Activated CD8-positive, alpha-beta memory T cell treated with anti-CD3 and anti-CD28 coated beads for 1 hour (primary cell): ENCODE results near the gene OR10S1.
"Not testable (repeated sequence)": the region's sequence is repeated elsewhere in the genome, so short reads cannot be mapped to it uniquely, and the experiment has no call there.

Experiments
- DNase-seq, 2 donors: peaks; one replicate each; pipeline ENCODE4 v3.0.0-alpha.2; 2020; ENCODE audit warnings: low read depth in 1 of 2; ENCODE audit errors: extremely low read depth in 1 of 2

Gene OR10S1, protein sequence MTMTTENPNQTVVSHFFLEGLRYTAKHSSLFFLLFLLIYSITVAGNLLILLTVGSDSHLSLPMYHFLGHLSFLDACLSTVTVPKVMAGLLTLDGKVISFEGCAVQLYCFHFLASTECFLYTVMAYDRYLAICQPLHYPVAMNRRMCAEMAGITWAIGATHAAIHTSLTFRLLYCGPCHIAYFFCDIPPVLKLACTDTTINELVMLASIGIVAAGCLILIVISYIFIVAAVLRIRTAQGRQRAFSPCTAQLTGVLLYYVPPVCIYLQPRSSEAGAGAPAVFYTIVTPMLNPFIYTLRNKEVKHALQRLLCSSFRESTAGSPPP

GRCh38 chr11:123977731-123978347 is at the start of gene OR10S1:
OR10S1 (minus strand) TSS chr11:123977781; CDS start chr11:123977664, 117 bp downstream.
- DNase-seq, result no peak

DNA sequence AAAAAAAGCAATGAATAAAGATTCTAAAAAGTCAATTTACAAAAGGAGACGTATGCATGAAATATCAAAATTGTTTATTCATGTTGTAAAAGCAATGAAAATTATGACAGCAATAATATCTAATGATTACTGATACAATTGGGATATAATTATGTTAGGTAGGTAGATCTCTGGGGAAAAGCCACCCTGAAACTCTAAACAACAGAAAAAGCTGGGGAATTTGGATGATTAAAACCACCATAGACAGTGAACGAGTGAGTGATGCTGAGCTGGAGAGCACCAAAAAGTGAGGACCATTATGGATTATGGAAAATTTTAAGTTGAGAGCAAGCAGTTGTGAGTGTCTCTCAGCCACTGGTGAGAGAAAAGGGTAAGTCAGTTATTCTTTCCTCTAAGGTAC is 48.9 kb upstream of the OR10S1 start, which contains the start of gene OR10G8:
OR10G8 (plus strand) TSS at position 301 of the 400 bp plus-strand sequence. CDS start 2,825 bp downstream, outside the sequence.
- DNase-seq, result no peak

GRCh38 chr11:124015837-124016236 is 38.3 kb upstream of the OR10S1 start:
- not testable (repeated sequence) for DNase-seq

- DNase-seq, result no peak
These were observed 35.1 kb upstream of the OR10S1 start, which contains the start of gene OR10G4 for GRCh38 chr11:124012697-124013096. OR10G4 (plus strand) TSS chr11:124012997; CDS start chr11:124015575, 2,578 bp downstream.

DNA sequence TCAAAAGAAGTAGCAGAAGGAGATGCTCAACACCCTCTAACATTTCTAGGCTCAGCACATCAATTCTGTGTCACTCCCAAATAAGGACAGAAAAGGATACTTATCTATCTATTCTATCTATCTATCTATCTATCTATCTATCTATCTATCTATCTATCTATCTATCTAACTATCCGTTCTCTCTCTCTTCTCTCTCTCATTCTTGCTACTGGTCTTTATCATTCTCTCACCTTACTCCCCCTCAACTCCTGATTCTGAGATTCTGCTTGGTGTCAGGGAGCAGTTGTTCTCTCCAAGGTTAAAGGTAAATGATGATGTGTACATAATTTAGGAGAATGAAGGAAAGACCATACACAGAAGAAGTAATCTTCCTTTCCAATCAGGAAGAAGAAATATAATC is 17.5 kb upstream of the OR10S1 start, which contains the start of gene OR10G6:
OR10G6 (minus strand) TSS at position 43 of the 400 bp plus-strand sequence; CDS start at position 43, 0 bp downstream.
- no peak for DNase-seq

DNA sequence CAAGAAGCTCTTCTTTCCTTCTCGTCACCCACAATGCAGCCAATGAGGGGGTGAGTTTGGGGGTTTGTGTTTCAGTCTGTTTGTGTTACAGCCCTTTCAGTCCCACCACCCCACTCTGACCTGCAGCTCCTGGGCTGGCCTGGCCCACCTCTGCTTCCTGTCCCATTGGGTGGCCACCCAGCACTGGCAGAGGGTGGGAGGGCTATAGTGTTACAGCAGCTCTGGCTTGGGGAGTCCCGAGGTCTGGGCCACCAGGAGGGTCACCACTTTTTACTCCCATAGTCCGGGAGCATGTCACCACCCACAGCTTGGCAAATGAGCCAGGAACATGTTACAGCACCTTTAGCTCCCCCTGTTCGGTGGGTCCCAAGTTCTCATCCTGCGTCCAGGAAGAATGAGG is 1.7 kb upstream of the OR10S1 start:
- no peak for DNase-seq

DNA sequence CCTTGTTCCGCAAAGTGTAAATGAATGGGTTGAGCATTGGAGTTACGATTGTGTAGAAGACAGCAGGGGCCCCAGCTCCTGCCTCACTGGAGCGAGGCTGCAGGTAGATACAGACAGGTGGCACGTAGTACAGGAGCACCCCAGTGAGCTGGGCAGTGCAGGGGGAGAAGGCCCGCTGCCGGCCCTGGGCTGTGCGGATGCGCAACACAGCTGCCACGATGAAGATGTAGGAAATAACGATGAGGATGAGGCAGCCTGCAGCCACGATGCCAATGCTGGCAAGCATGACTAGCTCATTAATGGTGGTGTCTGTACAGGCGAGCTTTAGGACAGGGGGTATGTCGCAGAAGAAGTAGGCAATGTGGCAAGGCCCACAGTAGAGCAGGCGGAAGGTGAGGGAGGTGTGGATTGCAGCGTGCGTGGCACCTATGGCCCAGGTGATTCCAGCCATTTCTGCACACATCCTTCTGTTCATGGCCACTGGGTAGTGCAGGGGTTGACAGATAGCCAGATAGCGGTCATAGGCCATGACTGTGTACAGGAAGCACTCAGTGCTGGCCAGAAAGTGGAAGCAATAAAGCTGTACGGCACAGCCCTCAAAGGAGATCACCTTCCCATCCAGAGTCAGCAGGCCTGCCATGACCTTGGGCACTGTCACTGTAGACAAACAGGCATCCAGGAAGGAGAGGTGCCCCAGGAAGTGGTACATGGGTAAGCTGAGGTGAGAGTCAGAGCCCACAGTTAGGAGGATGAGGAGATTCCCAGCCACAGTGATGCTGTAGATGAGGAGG is 616 bp downstream of the OR10S1 start:
- no peak for DNase-seq

GRCh38 chr11:123973816-123974215 is 3.8 kb downstream of the OR10S1 start:
- no peak for DNase-seq

DNA sequence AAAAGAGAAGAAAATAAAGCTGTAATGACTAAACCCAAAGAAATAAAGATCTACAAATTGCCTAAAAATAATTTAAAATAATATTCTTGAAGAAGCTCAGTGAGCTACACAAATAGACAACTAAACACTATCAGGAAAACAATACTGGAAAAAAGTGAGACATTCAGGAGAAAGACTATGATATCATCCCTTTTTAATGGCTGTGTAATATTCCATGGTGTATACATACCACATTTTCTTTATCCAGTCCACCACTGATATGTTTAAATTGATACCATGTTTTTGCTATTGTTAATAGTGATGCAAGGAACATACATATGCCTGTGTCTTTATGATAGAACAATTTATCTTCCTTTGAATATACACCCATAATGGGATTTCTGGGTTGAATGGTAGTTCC is 20.8 kb downstream of the OR10S1 start:
- DNase-seq, result no peak

DNA sequence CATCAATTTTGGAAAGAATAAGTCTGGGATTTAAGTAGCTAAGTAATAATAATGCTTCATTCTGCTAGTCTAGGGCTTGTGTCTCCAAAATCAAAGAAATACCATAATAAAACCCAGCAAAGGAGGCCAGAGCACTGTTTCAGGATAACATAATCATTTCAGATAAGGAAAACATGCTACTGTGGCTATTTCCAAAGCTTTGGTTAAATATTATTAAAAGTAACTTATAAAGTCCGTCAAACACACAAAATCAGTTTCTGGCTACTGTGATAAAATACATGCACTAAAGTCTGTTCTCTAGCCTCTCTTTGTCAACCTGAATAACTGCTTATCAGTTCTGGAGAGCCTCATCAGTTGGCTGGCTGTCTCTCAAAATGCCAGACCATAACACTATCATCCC is 32.4 kb downstream of the OR10S1 start:
- DNase-seq, result no peak

DNA sequence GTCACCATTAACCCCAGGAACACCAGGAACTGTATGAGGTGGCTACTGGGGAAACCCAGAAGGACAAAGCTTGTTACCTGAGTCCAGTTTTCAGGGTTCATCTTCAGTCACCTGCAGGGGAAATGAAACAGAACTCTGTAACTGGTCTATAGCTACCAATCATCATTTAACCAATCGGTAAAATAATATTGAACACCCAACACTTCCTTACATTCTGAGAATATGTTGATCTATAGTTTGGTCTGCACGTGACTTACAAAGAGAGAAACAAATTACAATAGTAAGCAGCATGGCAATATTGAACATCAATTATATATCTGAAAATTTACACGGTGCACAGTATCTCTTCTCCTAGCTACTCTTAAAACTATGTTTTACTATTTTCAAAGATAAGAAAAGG is 33.8 kb downstream of the OR10S1 start, which contains the start of gene OR6T1:
OR6T1 (minus strand) TSS at position 101 of the 400 bp plus-strand sequence; CDS start at position 101, 0 bp downstream.
- no peak for DNase-seq

DNA sequence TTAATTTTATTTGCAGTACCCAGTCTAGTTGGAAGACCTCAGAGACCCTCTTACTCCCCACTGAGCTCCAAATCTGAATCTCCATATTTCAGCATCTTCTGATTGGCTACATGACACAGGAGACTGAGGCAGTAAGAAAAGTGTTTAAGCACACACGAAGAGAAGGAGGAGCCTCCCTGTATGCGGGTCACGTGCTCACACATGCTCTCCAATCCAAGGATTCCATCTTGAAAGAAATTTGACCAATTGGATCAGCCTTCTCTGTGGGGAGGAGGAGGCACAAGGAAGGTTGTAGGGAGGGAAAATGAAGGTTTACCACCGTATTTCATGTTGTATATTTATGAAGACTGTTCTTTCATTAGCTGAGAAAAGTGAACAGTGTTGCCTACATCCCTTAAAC is 35.2 kb downstream of the OR10S1 start:
- no peak for DNase-seq

DNA sequence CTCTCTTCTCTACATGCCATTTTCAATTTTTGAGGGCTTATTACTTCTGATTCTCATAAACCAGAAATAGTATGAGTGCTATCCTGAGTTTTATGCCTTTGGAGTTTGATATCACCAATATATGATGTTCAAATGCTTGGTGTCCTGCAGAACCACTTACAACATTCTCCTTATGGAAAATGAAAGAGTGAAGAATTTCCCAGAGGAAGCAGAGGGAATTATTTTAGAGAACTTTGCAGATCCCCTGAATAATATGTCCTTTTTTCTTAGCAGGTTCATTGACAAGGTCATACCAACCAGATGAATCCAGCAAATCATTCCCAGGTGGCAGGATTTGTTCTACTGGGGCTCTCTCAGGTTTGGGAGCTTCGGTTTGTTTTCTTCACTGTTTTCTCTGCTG is 38.3 kb downstream of the OR10S1 start, which contains the start of gene OR4D5:
OR4D5 (plus strand) TSS at position 301 of the 400 bp plus-strand sequence; CDS start at position 301, 0 bp downstream.
- DNase-seq, result no peak
